Stimulated activated CD8-positive, alpha-beta memory T cell treated with anti-CD3 and anti-CD28 coated beads, Interleukin-12 subunit alpha, Interleukin-12 subunit beta, amount 100 ng/mL, for 24 hours (primary cell): ENCODE results near the gene LENG8.

Experiments used
- DNase-seq: peaks from one replicate; pipeline ENCODE4 v3.0.0-alpha.2; 2020; ENCODE audit errors: extremely low read depth

LENG8 gene

GRCh38 chr19:54424201-54424600, 24.8 kb upstream of the LENG8 start:
- DNase-seq = no peak

- no peak for DNase-seq
Observed at GRCh38 chr19:54424660-54425381, 24.2 kb upstream of the LENG8 start.

- no peak for DNase-seq
Observed at GRCh38 chr19:54425382-54425723, 23.6 kb upstream of the LENG8 start.

GRCh38 chr19:54426291-54426931, 22.6 kb upstream of the LENG8 start:
- no peak for DNase-seq

- DNase-seq = no peak
Observed at GRCh38 chr19:54427586-54427985, 21.4 kb upstream of the LENG8 start.

GRCh38 chr19:54428323-54429175, 20.4 kb upstream of the LENG8 start:
- no peak for DNase-seq

GRCh38 chr19:54429176-54429495, 19.9 kb upstream of the LENG8 start:
- no peak for DNase-seq

- DNase-seq = no peak
Observed at GRCh38 chr19:54429545-54430227, 19.3 kb upstream of the LENG8 start.

- DNase-seq = no peak
Observed at GRCh38 chr19:54430306-54431254, 18.4 kb upstream of the LENG8 start.

- DNase-seq = no peak
Observed at GRCh38 chr19:54431255-54431838, 17.7 kb upstream of the LENG8 start.

GRCh38 chr19:54432144-54432738, 16.8 kb upstream of the LENG8 start:
- no peak for DNase-seq

- no peak for DNase-seq
Observed at GRCh38 chr19:54433697-54434096, 15.3 kb upstream of the LENG8 start.

GRCh38 chr19:54434112-54434872, 14.7 kb upstream of the LENG8 start:
- DNase-seq = no peak

- no peak for DNase-seq
Observed at GRCh38 chr19:54434873-54435214, 14.2 kb upstream of the LENG8 start.

GRCh38 chr19:54435551-54436016, 13.4 kb upstream of the LENG8 start:
- DNase-seq = no peak

GRCh38 chr19:54436031-54436523, 12.9 kb upstream of the LENG8 start:
- no peak for DNase-seq

- no peak for DNase-seq
Observed at GRCh38 chr19:54436628-54437252, 12.3 kb upstream of the LENG8 start.

- no peak for DNase-seq
Observed at GRCh38 chr19:54439174-54439851, 9.7 kb upstream of the LENG8 start.
